Activated CD8-positive, alpha-beta T cell treated with anti-CD3 and anti-CD28 coated beads for 36 hours (primary cell): ENCODE results near the gene GID4. TPM values are rescaled to one million over a fixed set of nuclear protein-coding genes. Genes with fewer than 3 reads are reported as not detected.
"Not testable (repeated sequence)": the region's sequence is repeated elsewhere in the genome, so short reads cannot be mapped to it uniquely, and the experiment has no call there.

Source experiments
- ATAC-seq: fragments of 200-7000 bp; cut with Tn5 transposase; one replicate; pipeline ENCODE4 v1.10.0; 2021; ENCODE audit warnings: mild to moderate bottlenecking, moderate library complexity
- CTCF ChIA-PET: fragments of 350-600 bp; sonication (Branson Sonifier 250); formaldehyde crosslinking; loops from one replicate; lab custom pipeline; 2021; ENCODE audit warnings: antibody characterized with exemption; lab: Charles Lee
- POLR2A ChIA-PET: fragments of 350-600 bp; sonication (Branson Sonifier 250); formaldehyde crosslinking; loops from one replicate; lab custom pipeline; 2021; ENCODE audit warnings: antibody characterized with exemption; lab: Charles Lee
- DNase-seq: peaks from one replicate; pipeline ENCODE4 v3.0.0-alpha.2; 2020
- H3K27ac Mint-ChIP-seq: one replicate; pipeline ENCODE4 v1.8.0; 2021; ENCODE audit warnings: mild to moderate bottlenecking, mixed read lengths
- H3K27me3 Mint-ChIP-seq: one replicate; pipeline ENCODE4 v1.8.0; 2021; ENCODE audit warnings: mixed read lengths
- H3K36me3 Mint-ChIP-seq: one replicate; pipeline ENCODE4 v1.8.0; 2021; ENCODE audit warnings: low read depth, mixed read lengths
- H3K4me1 Mint-ChIP-seq: one replicate; pipeline ENCODE4 v1.8.0; 2021; ENCODE audit warnings: low read depth, mixed read lengths
- H3K4me3 Mint-ChIP-seq: one replicate; pipeline ENCODE4 v1.8.0; 2021; ENCODE audit warnings: mild to moderate bottlenecking, moderate library complexity, mixed read lengths
- H3K9me3 Mint-ChIP-seq: one replicate; pipeline ENCODE4 v1.8.0; 2021; ENCODE audit warnings: mixed read lengths
- intact Hi-C: fragments of 100-400 bp; cut with micrococcal nuclease; formaldehyde crosslinking; loops from one replicate; pipeline ENCODE4 v1.10.0; 2022
- total RNA-seq, 2 experiments: library from RNA; stranded (reverse); gene quantifications; one replicate each; pipeline ENCODE4 v1.2.3, GENCODE V29; 2021
- TF ChIP-seq, protein P1 (sequence below): fragments of 200-600 bp; IDR thresholded peaks from one replicate; pipeline ENCODE4 v1.8.0; 2022; ENCODE audit warnings: antibody characterized with exemption, mild to moderate bottlenecking

The GID4 gene
- total RNA-seq, 2 experiments from 2014 or later, result 8.7 to 9.1 TPM

DNA sequence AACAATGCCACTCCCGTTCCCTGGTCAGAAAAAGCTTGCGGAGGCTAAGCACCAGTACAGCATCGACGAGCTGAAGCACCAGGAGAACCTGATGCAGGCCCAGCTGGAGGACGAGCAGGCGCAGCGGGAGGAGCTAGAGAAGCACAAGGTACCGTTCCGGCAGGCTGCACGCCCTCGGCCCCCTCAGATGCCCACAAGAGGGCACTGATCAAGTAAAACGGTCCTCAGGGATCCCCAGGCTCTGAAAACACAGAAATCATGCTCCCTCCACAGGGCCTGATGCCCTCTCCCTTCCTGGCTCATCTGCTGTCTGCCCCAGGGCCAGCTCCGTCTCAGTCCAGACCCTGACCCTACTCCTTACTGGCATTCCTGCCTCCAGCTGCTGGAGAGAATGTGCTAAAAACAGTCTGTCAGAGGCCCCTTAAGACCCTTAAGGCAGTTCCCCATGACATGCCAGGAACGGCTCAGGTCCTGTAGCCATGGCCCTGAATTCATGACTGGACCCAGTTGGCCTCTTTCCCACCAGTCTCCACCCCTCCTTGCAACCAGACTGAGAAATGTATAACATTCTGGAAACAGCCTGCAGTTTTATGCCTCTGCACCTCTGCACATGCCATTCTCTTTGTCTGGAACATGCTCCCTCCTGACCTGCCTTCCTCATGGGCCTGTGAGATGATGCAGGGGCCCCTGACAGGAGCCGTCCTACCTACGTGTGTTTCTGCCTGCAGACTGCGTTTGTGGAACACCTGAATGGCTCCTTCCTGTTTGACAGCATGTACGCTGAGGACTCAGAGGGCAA, 44.7 kb upstream of the GID4 start:
- peaks cover 2% of the 10 kb centered on the region for H3K4me1 Mint-ChIP-seq
- peak; percentile 68 for ATAC-seq
- ChIA-PET CTCF (interaction anchor here (0.6 to 2.3 kb wide), 9 partner anchors 9 to 46 kb away, joined by 3 to 8 read pairs (median 4); no protein-coding TSS in a partner anchor), POLR2A (interaction anchor here (0.5 kb wide), 1 partner anchor 35 kb away, joined by 5 read pairs; no protein-coding TSS in a partner anchor)
- H3K27me3 Mint-ChIP-seq, result no peaks in the 10 kb centered on the region
- H3K36me3 Mint-ChIP-seq, result no peaks in the 10 kb centered on the region
- TF ChIP-seq, protein P1, sequence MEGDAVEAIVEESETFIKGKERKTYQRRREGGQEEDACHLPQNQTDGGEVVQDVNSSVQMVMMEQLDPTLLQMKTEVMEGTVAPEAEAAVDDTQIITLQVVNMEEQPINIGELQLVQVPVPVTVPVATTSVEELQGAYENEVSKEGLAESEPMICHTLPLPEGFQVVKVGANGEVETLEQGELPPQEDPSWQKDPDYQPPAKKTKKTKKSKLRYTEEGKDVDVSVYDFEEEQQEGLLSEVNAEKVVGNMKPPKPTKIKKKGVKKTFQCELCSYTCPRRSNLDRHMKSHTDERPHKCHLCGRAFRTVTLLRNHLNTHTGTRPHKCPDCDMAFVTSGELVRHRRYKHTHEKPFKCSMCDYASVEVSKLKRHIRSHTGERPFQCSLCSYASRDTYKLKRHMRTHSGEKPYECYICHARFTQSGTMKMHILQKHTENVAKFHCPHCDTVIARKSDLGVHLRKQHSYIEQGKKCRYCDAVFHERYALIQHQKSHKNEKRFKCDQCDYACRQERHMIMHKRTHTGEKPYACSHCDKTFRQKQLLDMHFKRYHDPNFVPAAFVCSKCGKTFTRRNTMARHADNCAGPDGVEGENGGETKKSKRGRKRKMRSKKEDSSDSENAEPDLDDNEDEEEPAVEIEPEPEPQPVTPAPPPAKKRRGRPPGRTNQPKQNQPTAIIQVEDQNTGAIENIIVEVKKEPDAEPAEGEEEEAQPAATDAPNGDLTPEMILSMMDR, result no peak
- H3K9me3 Mint-ChIP-seq, result no peaks in the 10 kb centered on the region
- H3K4me3 Mint-ChIP-seq, result no peak overlapping the region
- intact Hi-C loops, result no loop called here
- H3K27ac Mint-ChIP-seq, result no peak overlapping the region
- peak; percentile 55 for DNase-seq

DNA sequence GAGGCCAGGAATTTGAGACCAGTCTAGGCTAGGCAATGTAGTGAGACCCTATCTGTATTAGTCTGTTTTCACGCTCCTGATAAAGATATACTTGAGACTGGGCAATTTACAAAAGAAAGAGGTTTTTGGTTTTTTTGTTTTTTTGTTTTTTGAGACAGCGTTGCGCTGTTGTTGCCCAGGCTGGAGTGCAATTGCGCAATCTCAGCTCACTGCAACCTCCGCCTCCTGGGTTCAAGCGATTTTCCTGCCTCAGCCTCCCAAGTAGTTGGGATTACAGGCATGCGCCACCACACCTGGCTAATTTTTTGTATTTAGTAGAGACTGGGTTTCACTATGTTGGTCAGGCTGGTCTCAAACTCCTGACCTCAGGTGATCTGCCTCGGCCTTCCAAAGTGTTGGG, 43.3 kb upstream of the GID4 start:
- H3K36me3 Mint-ChIP-seq, H3K4me1 Mint-ChIP-seq, ATAC-seq, H3K9me3 Mint-ChIP-seq, H3K4me3 Mint-ChIP-seq, DNase-seq, H3K27ac Mint-ChIP-seq, H3K27me3 Mint-ChIP-seq, POLR2A ChIA-PET, intact Hi-C loops: not testable (repeated sequence)
- CTCF ChIA-PET, result interaction anchor here (0.9 to 2.3 kb wide), 5 partner anchors 9 to 47 kb away, joined by 3 to 8 read pairs (median 6); no protein-coding TSS in a partner anchor

DNA sequence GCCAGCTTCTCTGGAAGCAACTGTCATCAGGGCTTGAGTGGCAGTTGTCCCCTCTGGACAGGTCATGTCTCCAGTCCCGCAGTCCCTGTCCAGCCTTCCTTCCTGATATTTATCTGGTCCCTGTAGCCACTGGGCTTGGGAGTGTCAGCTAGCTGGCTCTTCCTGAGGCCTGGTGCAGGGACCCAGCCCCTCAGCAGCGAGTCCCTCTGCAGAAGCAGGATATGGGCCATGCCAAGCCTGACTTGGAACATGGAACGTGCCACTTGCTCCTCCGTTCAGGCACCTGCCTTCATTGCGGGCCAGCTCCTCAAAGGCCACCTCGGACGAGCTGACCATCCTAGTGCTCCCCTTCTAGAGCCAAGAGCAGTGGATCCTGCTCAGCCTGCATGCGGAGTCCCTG, 40.3 kb upstream of the GID4 start:
- intact Hi-C loops, result no loop called here
- Mint-ChIP-seq H3K27ac (no peak overlapping the region), H3K4me1 (no peaks in the 10 kb centered on the region), H3K36me3 (no peaks in the 10 kb centered on the region), H3K4me3 (no peak overlapping the region), H3K27me3 (no peaks in the 10 kb centered on the region), H3K9me3 (no peaks in the 10 kb centered on the region)
- no peak for DNase-seq
- ChIA-PET POLR2A (interaction anchor here (1.1 kb wide), 1 partner anchor 14 kb away, joined by 3 read pairs; no protein-coding TSS in a partner anchor), CTCF (interaction anchor here (0.8 to 1.1 kb wide), 2 partner anchors 13 to 28 kb away, joined by 3 read pairs; no protein-coding TSS in a partner anchor)
- ATAC-seq, result no peak
- TF ChIP-seq, protein P1, result no peak

DNA sequence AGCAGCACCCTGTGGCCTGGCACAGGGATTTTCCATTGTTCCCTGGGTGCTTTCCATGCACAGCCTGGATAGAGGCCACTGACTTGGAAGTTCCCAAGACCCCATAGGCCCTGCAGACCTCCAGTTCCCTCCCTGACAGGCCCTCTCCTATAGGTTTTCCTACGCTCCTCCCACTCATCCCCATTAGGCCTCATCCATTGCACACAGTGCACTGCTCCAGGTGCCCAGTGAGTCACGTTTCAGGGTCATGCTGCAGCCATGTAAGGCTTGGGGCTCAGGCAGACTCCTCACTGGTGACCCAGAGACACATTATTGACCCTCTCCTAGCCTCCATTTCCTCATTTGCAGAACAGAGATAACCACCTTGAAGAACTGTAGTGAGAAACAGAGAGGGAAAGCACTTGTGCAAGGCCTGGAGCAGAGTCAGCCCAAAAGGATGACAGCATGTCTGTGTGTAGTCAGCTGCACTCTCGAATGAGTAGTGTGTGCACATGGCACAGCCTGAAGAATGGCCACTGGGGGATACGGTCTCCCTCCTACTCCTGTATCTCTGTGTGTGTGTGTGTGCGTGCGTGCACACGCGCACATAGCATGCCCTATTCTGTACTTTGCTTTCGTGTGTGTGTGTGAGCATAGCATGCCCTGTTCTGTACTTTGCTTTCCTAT, 39.7 kb upstream of the GID4 start:
- Mint-ChIP-seq H3K36me3 (no peaks in the 10 kb centered on the region), H3K9me3 (no peaks in the 10 kb centered on the region), H3K27me3 (no peaks in the 10 kb centered on the region), H3K4me3 (no peak overlapping the region), H3K27ac (no peak overlapping the region), H3K4me1 (no peaks in the 10 kb centered on the region)
- intact Hi-C loops, result no loop called here
- TF ChIP-seq, protein P1, result no peak
- POLR2A ChIA-PET, result no interaction called here
- ATAC-seq, result no peak
- no peak for DNase-seq
- CTCF ChIA-PET, result interaction anchor here (0.8 to 1.1 kb wide), 2 partner anchors 14 to 28 kb away, joined by 3 read pairs; no protein-coding TSS in a partner anchor

DNA sequence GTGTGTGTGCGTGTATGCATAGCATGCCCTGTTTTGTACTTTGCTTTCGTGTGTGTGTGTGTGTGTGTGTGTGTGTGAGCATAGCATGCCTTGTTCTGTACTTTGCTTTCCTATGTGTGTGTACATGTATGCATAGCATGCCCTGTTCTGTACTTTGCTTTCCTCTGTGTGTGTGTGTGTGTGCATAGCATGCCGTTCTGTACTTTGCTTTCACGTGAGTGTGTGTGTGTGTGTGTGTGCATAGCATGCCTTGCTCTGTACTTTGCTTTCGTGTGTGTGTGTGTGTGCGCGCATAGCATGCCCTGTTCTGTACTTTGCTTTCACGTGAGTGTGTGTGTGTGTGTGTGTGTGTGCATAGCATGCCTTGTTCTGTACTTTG, 39.2 kb upstream of the GID4 start:
- TF ChIP-seq, protein P1, result no peak
- CTCF ChIA-PET, result no interaction called here
- no peak for DNase-seq

More for the DNA sequence above, 39.2 kb upstream of the GID4 start:
- no peak for ATAC-seq
- Mint-ChIP-seq H3K27ac (no peak overlapping the region), H3K4me1 (no peaks in the 10 kb centered on the region), H3K36me3 (no peaks in the 10 kb centered on the region), H3K9me3 (no peaks in the 10 kb centered on the region), H3K4me3 (no peak overlapping the region), H3K27me3 (no peaks in the 10 kb centered on the region)
- intact Hi-C loops, result no loop called here
- POLR2A ChIA-PET, result interaction anchor here (0.6 kb wide), 1 partner anchor 52 kb away, joined by 3 read pairs; no protein-coding TSS in a partner anchor
